Liver (tissue), 3 donors: Measurements from ENCODE around the gene ABCA1.

ENCODE experiments used
- CTCF ChIP-seq: fragments of 150-350 bp; IDR thresholded peaks from 2 replicates; pipeline ENCODE4 v1.5.1; 2017; ENCODE audit warnings: improper control_type of control experiment, low read depth, low read length; ENCODE audit not compliant: missing input control
- EGR1 ChIP-seq, 2 donors: IDR thresholded peaks; 2 replicates each; pipeline ENCODE4 v1.6.1; 2016 to 2018; ENCODE audit warnings: antibody characterized with exemption in 2 of 2, low read depth in 2 of 2
- FOXA1 ChIP-seq: IDR thresholded peaks from 2 replicates; pipeline ENCODE4 v1.6.1; 2016; ENCODE audit warnings: antibody characterized with exemption
- JUND ChIP-seq, 2 donors: IDR thresholded peaks; 2 replicates each; pipeline ENCODE4 v1.6.1; 2016; ENCODE audit warnings: antibody characterized with exemption in 2 of 2
- RAD21 ChIP-seq, 2 donors: IDR thresholded peaks; 2 replicates each; pipeline ENCODE4 v1.6.1; 2016; ENCODE audit warnings: antibody characterized with exemption in 2 of 2, mild to moderate bottlenecking in 2 of 2
- TAF1 ChIP-seq: conservative IDR thresholded peaks from 2 replicates; pipeline ENCODE4 v1.6.1; 2016; ENCODE audit warnings: antibody characterized with exemption, mild to moderate bottlenecking
- YY1 ChIP-seq: IDR thresholded peaks from 2 replicates; pipeline ENCODE4 v1.6.1; 2016; ENCODE audit warnings: antibody characterized with exemption, mild to moderate bottlenecking
- donor health status: healthy.
- donor health status: healthy.

GRCh38 chr9:104970271-104970987 lies 42.5 kb upstream of the ABCA1 start:
- TF ChIP-seq CTCF (no peak), FOXA1 (no peak), JUND (IDR thresholded peaks at IDR 0.05) (no peak), EGR1 (IDR thresholded peaks at IDR 0.05; ENCODE audit: low read depth in 2 of 2) (no peak), TAF1 (no peak), YY1 (no peak), RAD21 (IDR thresholded peaks at IDR 0.05) (peak in 1 of 2 donors; percentile 41)
